Stimulated activated CD4-positive, alpha-beta T cell treated with anti-CD3 and anti-CD28 coated beads, TNF-alpha, amount 100 ng/mL, for 48 hours (primary cell): ENCODE measurements around the gene EFNA4.
"Not testable (repeated sequence)": the region's sequence is repeated elsewhere in the genome, so short reads cannot be mapped to it uniquely, and the experiment has no call there.

Experiments used
- DNase-seq, 3 donors: peaks; one replicate each; pipeline ENCODE4 v3.0.0-alpha.2; 2020; ENCODE audit warnings: low read depth in 3 of 3

The EFNA4 gene

GRCh38 chr1:155086856-155087535 is 23.5 kb downstream of the EFNA4 start:
- no peak for DNase-seq

DNA sequence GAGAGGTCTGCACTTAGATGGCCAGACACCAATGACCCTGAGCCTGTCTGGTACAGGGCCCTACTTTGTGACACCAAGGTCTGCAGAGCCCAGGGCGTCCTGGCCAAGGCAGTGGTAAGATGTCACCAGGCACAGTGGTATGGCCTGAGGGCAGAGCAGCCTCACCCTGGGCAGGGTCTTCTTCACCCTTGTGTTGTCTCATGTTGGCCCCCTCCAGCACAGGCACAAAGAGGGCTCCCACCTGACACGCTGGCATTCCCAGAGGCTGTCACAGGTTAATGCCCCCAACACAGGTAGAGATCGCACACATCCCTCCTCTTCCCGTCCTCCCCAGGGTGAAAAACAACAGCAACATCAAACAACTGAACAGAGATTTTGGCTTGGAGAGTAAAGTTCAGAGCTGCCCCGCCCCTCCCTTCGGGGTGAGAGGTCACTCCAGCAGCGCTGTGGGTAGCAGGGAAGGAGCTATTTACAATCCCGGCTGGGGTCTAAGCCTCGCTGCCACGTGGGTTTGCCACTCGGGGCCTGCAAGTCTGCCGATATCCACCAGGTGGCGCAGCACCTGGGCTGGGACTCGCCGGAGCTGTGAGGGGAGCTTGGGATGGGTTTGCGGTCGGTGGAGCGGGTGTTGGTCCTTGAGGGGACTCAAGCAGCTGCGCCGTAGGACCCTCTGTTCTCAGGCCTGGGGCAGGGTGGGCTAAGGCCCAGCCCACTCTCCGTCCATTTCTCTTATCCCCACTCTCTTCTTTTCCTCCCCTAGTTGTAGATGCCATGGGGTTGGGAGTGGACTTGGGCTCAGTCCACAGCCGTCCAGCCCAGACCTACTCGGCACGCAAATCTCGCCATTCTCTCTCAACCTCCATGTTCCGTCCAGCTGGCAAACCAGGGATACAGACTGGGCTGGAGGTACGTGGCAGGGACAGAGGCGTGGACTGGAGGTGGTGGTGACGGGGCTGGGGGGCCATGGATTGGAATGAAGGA is 27.8 kb downstream of the EFNA4 start:
- DNase-seq, result peak; percentile 68 to 80 (median 73)

DNA sequence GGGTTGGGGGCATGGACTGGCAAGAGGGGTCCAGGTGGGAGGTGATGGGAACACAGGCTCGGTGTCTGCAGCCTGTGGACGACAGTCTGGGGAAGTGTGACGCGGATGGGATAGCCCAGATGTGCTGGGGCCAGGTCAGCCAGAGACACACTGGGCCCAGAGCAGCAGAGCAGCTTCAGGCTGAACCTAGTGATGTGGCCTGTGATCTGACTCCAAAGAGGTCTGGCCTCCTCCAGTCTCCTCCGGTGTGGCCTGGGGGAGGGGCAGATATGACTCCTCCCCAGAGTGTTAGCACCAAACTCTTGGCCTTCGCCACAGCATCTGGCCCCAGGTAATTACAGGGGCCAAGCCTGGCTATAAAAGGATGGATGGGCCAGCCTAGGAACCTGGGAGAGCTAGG is 28.6 kb downstream of the EFNA4 start:
- no peak for DNase-seq

DNA sequence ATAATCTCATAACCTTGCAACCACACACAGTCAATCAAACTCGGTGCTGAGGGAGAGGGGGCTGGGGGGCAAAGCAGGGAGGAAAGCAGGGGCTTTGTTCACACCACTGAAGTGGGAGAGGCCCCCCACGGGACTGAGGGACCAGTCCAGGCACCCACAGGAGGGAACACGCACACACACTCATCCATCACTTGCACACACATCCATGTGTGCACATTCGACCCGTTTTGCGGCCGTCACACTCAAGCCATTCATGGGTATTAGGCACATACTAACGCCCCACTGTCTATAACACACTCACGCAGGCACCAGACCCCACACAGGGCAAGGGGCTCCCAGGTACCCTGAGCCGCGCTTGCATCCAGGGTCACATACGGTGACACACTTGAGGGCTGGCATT is 29.1 kb downstream of the EFNA4 start:
- no peak for DNase-seq

DNA sequence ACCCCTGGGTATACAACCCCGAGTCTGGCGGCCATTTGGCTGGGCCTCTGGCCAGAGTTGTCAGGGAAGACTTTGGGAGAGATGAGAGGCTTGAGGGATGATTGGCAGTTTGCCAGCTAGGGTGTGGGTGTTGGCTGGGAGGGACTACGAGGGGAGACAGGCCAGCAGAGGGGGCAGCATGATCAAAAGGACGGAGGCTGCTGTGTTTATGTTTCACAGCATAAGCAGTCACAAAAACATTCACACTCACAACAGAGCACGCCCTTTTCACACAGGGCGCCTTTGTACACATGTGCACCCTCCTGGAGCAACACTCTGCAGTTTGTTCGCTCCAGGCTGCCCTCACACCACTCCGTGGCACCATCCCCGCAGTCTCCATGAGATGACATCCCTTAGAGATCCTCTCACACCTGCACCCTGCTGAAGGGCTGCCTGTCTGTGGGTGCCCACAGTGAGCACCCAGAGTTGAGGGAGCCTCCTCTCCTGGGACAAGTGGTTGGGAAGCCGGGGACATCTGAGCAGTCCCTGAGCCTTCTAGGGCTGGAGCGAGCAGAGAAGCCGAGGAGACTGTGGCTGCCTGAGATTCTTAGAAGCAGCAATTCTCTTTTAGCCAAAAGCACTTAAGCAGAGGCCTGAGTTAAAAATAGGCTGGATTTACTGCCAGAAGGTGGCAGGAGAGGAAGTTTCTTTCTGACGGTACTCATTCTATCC is 30.5 kb downstream of the EFNA4 start:
- DNase-seq, result no peak

- no peak for DNase-seq
These were observed 31.0 kb downstream of the EFNA4 start for GRCh38 chr1:155094622-155094948.

- no peak for DNase-seq
These were observed 35.8 kb downstream of the EFNA4 start for GRCh38 chr1:155099331-155099730.

- DNase-seq, result no peak
These were observed 39.8 kb downstream of the EFNA4 start for GRCh38 chr1:155103325-155103724.

GRCh38 chr1:155104605-155105534 is 41.3 kb downstream of the EFNA4 start:
- no peak for DNase-seq

- no peak for DNase-seq
These were observed 42.1 kb downstream of the EFNA4 start for GRCh38 chr1:155105604-155106011.

GRCh38 chr1:155106862-155107261 is 43.3 kb downstream of the EFNA4 start:
- DNase-seq, result no peak

GRCh38 chr1:155107309-155108264 is 44.0 kb downstream of the EFNA4 start:
- no peak for DNase-seq

- no peak for DNase-seq
These were observed 44.8 kb downstream of the EFNA4 start for GRCh38 chr1:155108296-155108695.

GRCh38 chr1:155110381-155110780 is 46.8 kb downstream of the EFNA4 start:
- DNase-seq, result no peak

DNA sequence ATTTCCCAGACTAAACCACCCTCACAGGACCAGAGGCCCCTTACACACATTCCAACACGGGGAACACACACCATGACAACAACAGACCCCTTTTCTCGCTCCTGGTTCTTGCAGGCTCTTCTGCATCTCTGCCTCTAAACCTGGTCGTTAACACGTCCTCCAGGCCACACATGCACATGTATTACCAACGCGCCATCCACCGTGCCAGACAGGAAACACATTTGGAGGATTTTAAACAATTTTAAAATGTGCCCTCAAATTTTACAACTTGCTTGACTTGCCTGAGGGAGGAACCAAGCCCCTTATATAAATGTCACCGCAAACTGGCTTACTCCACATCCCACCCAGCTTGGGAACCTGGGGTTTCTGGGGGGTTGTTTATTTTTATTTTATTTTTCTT is 47.3 kb downstream of the EFNA4 start:
- DNase-seq, result no peak

- DNase-seq, result no peak
These were observed 50.0 kb downstream of the EFNA4 start for GRCh38 chr1:155113450-155113980.

DNA sequence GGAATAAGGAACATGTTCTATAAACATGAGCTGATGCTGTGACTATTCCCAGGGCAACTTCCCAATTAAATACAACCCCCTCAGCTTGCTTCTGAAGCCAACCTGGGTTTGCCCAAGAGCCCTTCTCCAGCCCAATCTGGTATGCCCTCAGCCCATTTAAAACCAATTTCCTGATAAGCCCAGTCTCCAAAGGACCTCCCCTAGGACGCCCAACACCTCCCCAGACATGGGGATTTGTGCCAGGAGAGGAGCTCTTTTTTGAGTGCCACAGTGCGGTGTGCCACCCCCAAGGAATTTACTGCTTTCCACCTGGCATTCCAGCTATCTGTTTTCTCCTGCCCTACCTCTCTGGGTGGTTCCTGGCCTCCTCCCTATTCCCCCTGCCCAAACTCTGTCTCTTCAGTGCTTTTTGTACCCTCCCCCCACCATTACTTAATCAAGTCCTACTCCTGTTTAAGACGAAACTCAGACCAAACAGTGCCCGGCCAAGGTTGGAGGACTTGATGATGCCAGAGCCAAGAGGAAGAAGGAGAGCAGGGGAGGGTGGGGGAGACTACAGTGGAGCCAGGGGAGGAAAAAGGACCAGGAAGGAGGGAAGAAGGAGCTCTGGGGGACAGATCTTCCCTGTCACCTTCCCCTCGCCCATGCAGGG is 52.7 kb downstream of the EFNA4 start:
- DNase-seq, result no peak

DNA sequence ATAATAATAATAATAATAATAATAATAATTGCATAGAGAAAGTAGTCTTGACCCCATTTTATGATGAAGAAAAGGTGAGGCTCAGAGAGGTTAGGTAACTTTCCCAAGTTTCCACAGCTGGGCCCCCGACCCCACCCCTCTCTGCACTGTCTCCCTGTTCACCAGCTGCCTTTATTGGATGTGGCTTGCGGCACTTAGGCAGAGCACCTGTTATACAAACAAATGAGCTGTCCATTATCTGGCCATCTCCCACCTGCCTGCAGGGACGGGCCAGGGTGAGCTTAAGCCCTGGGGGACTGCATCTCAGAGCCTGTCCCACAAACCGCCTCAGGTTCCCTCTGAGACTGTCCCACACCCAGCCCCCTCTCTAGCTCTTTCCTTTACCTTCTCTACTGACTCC is 54.1 kb downstream of the EFNA4 start:
- DNase-seq, result no peak

GRCh38 chr1:155118090-155118489 is 54.5 kb downstream of the EFNA4 start:
- DNase-seq, result not testable (repeated sequence)
